LHCN-M2 (cell line): Measurements from ENCODE around the gene FCER1G. TPM values are rescaled to one million over a fixed set of nuclear protein-coding genes. Genes with fewer than 3 reads are reported as not detected.
"Not testable (repeated sequence)": the region's sequence is repeated elsewhere in the genome, so short reads cannot be mapped to it uniquely, and the experiment has no call there.

ENCODE experiments used
- DNase-seq: peaks from one replicate; pipeline ENCODE4 v3.0.0-alpha.2; 2012; ENCODE audit warnings: low read depth
- total RNA-seq: library from RNA; depleted of rRNA; stranded (reverse); fragments of >200 nt; gene quantifications from 2 replicates; pipeline ENCODE4 v1.2.3, GENCODE V29; 2014

The FCER1G gene
- total RNA-seq, 1 experiment from 2014 or later: 0.86 TPM

DNA sequence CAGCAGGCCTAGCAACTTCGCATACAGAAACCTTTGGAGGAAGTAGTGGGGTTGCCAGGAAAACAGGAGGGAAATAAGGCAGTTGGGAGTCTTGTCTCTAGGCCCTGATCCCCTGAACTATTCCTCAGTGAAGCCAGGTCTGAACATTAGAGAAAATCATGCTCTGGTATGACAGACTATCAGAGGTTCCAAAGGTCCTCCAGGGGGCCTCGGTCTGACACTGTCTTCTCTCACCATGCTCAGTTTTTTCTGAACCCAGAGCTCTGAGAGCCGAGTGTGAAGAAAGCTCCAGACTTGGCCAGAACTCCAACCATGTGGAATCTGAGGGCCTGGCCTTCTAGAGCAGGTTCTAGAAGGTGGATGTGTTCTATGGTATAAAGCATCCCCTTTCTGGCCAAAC lies 14.8 kb downstream of the FCER1G start:
- DNase-seq: no peak

GRCh38 chr1:161230762-161231161 lies 15.7 kb downstream of the FCER1G start:
- no peak for DNase-seq

- no peak for DNase-seq
Observed at GRCh38 chr1:161233102-161233501, 18.0 kb downstream of the FCER1G start.

- DNase-seq: no peak
Observed at GRCh38 chr1:161235957-161236775, 21.1 kb downstream of the FCER1G start.

DNA sequence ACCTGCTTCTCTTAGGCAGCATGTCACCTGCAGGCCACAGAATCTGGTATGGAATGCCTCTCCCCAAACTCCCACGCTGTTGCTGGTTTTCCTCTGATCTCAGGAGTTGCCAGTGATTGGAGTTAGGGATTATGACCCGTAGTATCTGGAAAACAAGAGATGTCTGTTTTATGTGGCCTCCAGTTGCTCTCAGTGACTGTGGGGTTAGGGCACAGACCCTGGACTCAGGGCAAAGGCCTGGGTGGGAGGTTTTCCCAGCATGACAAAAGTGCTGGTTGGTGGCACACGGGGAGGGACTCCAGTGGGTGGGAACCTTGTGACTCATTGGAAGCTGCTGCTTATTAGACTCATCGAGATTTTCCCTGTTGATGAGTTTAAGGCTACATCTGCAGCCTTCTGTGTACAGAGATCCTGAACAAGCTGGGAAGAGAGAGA lies 23.0 kb downstream of the FCER1G start, which contains the start of gene NR1I3:
Gene NR1I3 (minus strand): TSS at position 165 of the 435 bp plus-strand sequence. CDS start 1,638 bp downstream, outside the sequence.
- DNase-seq: no peak

DNA sequence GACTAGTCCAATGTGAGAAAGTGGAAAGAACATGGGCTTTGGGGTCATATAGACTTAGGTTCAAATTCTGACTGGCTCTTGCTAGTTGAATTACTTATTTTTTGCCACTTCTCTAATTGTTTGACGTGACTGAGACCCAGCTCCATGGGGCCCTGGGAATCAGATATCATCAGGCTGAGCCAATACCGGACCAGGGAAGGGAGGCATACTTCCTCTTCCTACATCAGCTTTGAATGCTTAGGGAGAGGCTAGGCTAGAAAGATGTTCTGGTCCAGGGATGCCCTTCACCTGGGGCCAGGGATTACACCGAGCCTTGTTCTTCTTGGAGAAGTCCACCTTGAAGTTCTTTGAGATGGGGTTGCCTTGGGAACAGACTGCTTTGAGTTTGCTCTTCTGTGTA lies 26.6 kb downstream of the FCER1G start:
- DNase-seq: no peak

- peak; percentile 24 for DNase-seq
Observed at GRCh38 chr1:161242313-161242712, 27.2 kb downstream of the FCER1G start.

- DNase-seq: no peak
Observed at GRCh38 chr1:161244888-161245287, 29.8 kb downstream of the FCER1G start.

DNA sequence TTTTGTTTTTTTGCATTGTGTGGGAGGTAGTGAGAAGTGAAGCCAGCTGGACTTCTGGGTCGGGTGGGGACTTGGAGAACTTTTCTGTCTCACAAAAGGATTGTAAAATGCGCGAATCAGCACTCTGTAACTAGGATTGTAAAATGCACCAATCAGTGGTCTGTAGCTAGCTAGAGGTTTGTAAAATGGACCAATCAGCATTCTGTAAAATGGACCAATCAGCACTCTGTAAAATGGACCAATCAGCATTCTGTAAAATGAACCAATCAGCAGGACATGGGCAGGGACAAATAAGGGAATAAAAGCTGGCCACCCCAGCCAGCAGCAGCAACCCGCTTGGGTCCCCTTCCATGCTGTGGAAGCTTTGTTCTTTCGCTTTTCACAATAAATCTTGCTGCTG lies 35.0 kb downstream of the FCER1G start:
- DNase-seq: not testable (repeated sequence)

- DNase-seq: no peak
Observed at GRCh38 chr1:161250829-161251228, 35.7 kb downstream of the FCER1G start.

GRCh38 chr1:161251579-161251978 lies 36.5 kb downstream of the FCER1G start:
- no peak for DNase-seq

DNA sequence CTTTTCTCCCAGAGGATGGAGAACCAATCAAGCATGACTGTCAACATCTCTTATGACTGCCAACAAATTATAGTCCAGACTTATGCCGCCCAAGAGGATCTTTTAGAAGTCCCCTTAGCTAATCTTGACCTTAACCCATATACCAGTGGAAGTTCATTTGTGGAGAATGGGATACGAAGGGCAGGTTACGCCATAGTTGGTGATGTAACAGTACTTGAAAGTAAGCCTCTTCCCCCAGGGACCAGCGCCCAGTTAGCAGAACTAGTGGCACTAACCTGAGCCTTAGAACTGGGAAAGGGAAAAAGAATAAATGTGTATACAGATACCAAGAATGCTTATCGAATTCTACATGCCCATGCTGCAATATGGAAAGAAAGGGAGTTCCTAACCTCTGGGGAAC lies 40.2 kb downstream of the FCER1G start:
- not testable (repeated sequence) for DNase-seq

DNA sequence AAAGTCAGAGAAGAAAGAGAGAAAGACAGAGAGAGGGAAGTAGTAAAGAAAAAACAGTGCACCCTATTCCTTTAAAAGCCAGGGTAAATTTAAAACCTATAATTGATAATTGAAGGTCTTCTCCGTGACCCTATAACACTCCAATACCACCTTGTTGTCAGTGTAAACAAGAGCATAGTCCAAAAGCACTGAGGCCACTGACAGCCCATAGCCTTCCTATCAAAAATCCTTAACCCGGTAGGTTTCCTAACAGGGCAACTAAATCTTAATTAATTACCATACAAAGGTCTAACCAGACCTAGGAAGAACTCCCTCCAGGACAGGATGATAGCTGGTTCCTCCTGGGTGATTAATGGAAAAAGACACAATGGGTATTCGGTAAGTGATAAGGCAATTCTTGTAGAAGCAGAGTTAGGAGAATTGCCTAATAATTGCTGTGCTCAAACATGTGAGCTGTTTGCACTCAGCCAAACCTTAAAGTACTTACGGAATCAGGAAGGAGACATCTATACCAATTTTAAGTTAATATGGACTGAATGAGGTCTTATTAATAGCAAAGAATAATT lies 40.9 kb downstream of the FCER1G start:
- DNase-seq: not testable (repeated sequence)

DNA sequence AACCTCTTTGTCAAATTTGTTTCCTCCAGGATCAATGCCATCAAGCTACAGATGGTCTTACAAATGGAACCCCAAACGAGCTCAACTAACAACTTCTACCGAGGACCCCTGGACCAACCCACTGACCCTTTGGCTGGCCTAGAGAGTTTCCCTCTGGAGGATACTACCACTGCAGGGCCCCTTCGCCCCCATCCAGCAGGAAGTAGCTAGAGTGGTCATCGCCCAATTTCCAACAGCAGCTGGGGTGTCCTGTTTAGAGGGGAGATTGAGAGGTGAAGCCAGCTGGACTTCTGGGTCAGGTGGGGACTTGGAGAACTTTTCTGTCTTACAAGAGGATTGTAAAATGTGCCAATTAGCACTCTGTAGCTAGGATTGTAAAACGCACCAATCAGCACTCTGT lies 42.0 kb downstream of the FCER1G start:
- DNase-seq: not testable (repeated sequence)

DNA sequence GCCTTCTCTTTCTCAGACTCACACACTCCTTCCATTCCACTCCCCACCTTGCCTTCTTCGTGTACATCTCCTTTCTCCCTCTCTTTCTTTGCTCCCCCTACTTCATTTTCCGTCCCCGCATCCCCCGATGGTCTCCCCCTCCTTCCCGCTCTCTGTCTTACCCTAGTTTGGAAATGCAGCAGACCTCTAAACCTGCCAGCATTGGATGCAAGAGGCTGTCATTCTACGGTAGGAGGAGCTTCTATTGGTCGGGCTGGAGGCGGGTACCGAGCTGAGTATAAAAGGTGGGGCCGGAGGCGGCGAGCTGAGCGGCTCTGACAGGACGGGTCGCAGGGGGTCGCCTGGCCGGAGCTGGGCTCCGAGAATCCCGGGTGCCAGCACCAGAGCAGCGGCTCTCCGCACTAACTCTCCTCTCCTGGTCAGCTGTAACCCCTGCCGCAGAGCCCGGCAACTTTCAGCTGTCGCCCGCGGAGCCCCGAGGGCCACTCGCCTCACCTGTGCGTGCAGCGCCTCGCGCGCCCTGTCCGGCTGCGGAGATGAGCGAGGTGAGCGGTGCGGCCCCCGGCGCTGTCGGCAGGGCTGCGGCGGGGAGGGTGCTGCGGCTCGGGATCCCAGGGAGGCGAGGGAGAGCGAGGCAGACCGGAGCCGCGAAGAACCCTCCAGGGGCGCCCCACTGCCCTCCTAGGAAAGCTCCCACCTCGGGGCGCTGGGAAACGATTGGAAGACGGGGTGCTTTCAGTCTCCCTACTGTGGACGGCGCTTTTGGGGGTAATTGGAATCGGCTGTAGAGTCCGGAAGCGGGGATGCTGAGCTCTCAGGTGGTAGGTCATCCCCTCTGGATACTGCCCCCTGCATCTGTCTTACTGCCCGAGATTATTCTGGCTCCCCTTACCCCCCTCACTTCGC lies 43.6 kb downstream of the FCER1G start, which contains the start of gene PCP4L1:
Gene PCP4L1 (plus strand): TSS at position 307 of the 906 bp plus-strand sequence. CDS start 230 bp downstream, at position 537.
- DNase-seq: peak; percentile 45

DNA sequence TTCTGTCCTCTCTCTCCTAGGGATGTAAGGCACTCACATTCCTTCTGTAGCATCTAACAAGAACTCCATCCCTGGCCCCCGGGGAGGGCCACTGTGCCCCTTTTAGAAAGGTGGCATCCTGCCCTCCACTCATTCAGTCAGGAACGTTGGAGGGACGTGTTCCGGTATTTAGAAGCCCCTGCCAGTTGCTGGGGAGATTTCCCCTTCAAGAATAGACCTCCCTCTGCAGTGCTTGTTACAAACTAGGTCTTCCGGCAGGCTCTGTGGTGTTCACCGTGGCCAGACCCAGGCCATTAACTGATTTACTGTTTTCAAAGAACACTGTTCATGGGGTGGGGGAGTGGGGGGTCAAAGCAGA lies 44.2 kb downstream of the FCER1G start:
- no peak for DNase-seq

- no peak for DNase-seq
Observed at GRCh38 chr1:161259765-161260164, 44.7 kb downstream of the FCER1G start.

- DNase-seq: peak; percentile 31
Observed at GRCh38 chr1:161260376-161261260, 45.5 kb downstream of the FCER1G start.

GRCh38 chr1:161261261-161262235 lies 46.5 kb downstream of the FCER1G start:
- DNase-seq: peak; percentile 5

- no peak for DNase-seq
Observed at GRCh38 chr1:161265305-161265704, 50.2 kb downstream of the FCER1G start.
